NCI-H748 (cell line): ENCODE measurements around the gene DCTN1.

ENCODE experiments used
- DNase-seq: peaks from one replicate; lab custom pipeline; 2025; ENCODE audit not compliant: unreplicated experiment; lab: John Stamatoyannopoulos, UW

Gene DCTN1

DNA sequence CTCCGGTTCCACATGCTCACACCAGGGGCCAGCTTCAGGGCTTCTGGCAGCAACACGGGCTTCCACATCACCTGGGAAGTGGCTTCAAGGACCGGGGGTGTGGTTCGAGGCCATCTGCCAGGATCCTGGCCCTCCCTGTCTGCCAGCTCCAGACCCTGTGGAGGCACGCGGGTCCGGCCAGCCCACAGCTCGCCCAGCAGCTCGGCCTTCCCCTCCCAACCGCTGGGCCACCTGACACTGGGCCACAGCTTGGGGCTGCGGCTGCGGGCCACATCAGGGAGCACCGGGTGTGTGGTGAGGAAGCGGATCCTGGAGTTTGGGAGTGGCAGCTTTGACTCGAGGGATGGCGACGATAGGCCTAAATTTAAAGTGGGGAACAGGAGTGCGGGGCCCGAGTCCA, 34.3 kb upstream of the DCTN1 start:
- DNase-seq, result peak; percentile 25

DNA sequence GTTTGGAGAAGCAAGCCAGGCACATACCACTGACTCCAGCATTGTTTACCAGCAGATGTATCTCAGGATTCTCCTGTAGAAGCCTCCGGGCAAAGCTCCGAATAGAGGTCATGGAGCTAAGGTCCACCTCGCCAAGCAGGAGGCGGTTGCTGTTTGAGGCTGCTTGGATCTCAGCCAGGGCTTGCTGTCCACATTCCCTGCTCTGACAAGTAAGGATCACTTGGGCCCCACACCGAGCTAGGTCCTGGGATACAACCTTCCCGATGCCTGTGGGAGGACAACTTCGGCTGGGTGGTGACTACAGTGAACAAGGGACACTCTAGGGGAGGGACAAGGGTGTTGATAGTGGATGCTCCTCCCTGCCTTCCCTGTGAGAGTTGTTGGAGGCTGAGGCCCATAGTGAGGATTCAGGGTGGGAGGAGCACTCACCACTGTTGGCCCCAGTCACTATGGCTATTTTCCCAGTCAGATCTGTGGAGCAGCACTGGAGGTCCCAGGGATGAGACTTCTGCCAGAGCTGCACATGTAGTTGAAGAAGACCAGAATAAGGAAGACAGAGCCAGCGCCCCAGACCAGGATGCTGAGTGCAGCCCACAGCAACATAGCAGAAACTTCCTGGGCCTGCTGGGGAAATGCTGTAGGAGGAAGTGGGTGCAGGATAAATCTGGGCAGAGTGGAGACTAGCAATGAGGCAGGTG, 33.0 kb upstream of the DCTN1 start:
- DNase-seq, result no peak

DNA sequence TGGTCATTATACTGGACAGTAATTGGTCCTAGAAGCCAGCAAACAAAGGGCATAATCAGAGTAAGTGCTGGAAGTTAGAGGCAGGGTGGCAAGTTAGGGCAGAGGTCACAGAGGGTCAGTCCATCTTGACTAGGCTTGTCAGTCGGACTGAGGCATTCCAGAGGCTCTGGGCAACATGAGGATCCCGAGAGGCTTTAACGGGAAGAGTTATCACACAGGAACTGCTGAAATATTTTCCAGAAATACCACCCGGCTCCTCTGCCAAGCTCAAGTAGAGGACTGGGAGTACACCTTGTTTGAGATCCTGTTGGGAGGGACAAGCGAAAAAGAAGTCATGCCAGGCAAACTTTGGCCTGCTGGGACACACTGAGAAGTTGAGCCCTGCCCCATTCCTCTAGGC, 27.6 kb upstream of the DCTN1 start:
- DNase-seq, result no peak

- no peak for DNase-seq
Observed at GRCh38 chr2:74406035-74406434, 25.9 kb upstream of the DCTN1 start.

- no peak for DNase-seq
Observed at GRCh38 chr2:74401891-74402290, 21.8 kb upstream of the DCTN1 start.

DNA sequence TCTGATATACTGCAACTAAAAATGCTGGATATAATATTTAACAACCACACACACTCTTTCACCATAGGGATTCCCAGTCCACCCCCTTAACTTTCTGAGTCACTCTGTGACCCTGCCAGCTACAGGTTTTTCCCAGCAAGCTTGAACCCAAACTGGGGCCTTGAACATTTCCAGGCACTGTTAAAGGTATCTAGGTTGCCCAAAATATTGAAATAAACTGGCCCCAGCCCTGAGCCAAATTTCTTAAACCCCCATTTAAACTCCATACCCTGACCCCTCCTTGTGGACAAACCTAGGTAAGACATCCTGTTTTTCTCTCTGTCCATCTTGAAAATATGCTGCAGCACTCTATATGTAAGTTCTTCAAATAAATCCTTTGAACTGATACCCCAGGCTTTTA, 19.7 kb upstream of the DCTN1 start:
- peak; percentile 26 for DNase-seq

DNA sequence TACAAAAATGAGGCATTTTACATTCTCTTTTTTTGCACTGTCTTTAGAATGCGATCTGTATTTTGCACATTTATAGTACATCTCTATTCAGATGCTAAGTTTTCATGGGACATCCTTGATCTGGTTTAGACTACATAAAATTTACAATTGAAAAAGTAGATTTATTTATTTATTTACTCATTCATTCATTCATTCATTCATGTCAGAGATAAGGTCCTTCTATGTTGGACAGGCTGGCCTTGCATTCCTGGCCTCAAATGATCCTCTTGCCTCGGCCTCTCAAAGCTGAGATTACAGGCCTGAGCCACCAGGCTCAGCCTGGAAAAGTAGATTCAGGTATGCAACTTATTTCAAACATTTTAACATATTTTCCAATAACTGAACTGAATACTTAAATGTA, 16.0 kb upstream of the DCTN1 start:
- DNase-seq, result no peak

GRCh38 chr2:74393525-74393924, 13.4 kb upstream of the DCTN1 start:
- no peak for DNase-seq

GRCh38 chr2:74392449-74392743, 12.3 kb upstream of the DCTN1 start:
- DNase-seq, result no peak

- DNase-seq, result peak; percentile 83
Observed at GRCh38 chr2:74391580-74392448, 11.7 kb upstream of the DCTN1 start.

GRCh38 chr2:74391209-74391579, 11.1 kb upstream of the DCTN1 start:
- peak; percentile 44 for DNase-seq

DNA sequence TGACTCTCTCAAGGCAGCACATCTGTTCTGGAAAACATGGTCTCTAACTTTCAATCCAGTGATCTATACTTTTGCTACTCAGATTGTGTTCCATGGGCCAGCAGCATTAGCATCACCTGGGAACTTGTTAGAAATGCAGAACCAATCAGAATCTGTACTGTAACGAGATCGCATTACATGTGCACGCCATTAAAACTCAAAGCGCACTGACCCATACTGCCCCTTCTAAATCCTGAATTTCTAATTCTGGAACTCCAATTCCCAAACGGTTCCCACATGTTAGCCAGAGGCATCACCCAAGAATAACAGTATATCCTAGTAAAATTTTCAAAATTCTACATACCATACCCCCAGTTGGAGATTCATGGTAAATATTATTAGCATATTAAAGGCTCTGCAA, 10.5 kb upstream of the DCTN1 start:
- DNase-seq, result peak; percentile 41

DNA sequence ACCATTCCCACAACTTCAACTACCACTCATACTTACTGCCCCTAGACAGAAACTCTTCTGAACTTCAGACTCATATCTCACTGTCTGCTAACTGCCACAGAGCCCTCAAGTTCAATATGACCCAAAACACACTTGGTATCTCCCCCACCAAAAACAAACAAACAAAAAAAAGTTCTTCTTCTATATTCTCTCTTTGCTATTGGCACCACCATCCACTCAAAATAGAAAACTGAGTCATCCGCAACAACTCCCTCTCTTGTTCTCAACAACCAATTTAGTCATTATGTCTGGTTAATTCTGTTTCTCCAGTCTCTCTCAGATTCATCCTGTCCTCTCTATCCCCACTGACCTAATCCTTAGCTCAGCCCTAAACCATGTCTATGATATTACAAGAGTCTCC, 7.2 kb upstream of the DCTN1 start:
- no peak for DNase-seq

- no peak for DNase-seq
Observed at GRCh38 chr2:74385396-74385795, 5.3 kb upstream of the DCTN1 start.

DNA sequence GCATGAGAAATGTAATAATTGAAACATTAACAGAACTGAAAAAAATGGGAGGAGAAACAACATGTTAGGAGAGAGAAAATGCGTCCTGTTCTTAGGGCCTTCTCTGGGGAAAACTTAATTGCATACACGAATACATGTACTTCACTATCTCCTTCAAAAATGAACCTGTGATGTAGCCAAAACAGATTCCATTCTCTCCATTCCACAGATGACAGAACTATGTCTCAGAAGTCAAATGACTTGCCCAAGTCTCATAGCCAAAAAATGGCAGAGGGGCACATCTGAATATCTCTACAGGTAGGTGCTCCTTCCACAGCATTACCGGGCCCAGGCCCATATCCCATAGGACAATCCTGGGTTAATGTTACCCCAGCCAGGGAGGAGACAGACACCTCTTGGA, 3.9 kb upstream of the DCTN1 start:
- no peak for DNase-seq

DNA sequence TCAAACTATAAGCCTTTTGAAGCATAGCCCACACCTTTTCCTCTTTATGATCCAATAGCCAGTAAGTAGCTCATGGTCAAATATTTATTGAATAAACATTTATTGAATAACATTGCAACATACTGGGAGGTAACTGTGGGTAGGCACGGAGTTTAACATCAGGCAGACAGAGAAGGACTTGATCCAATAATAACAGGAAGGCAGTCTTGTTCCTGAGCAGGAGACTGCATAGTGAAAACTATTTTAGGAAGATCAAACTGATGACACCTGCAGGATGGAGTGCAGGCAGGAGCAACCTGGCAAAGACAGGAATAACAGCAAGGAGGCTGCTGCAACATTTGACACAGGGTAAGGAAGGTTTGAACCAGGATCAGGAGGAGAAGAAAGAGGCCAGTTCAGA, 3.1 kb upstream of the DCTN1 start:
- DNase-seq, result no peak

DNA sequence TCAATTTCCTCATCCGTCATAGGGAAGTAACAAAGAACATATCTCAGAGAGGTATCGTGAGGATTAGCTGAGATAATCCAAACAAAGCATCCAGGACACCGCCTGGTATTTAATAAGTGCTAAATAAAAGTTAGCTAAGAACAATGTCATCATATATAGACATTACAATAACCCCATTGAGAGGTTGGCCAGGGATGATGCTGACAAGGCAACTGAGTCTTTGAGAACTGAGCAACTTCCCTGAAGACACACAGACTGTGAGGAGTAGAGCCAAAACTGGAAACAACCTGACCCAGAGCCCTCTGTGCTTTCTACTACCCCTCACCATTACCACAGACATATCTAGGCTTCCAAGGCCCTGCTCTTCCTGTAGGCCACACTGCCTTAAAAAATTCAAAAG, 1.6 kb upstream of the DCTN1 start:
- DNase-seq, result no peak

DNA sequence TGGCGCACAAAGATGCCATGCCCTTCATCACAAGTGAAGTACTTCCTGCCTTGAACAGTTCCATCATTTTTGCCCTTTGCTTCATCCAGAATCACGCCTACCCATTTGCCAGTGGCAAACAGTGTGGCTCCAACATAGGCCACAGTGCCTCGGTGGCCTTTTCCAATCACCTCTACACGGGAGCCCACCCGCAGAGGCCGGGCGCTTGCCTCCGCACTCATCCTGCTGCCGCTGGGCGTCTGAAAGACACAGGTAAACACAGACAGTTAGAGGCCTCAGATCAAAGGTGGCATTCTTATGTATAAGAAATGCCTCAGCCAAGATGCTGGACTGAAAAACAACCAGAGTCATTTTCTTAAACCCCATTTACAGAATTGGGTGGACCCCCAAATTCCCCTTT, 2.1 kb downstream of the DCTN1 start:
- DNase-seq, result no peak

GRCh38 chr2:74375838-74376237, 4.3 kb downstream of the DCTN1 start:
- DNase-seq, result no peak

GRCh38 chr2:74374509-74375205, 5.5 kb downstream of the DCTN1 start:
- peak; percentile 85 for DNase-seq

DNA sequence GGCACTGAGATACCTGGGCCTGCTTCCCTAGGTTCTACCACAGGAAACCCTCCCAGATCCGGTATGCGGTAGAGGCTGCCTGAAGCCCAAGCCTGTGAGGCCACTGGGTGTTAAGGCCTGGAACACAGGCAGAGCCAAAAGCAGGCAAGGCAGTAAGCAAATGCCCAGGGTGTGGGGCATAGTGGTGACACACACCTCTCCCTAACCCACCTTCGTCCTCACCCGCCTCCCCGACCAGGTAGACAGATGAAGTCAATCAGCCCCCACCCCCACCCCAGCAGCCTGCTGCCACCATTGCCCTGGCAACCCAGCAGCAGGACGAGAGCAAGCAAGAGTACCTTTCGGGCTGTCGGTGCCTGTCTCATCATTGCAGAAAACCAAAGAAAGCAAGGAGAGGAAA, 6.1 kb downstream of the DCTN1 start:
- DNase-seq, result peak; percentile 19

GRCh38 chr2:74373221-74373676, 6.9 kb downstream of the DCTN1 start:
- DNase-seq, result no peak
